IMR-90 (cell line): ENCODE data around the gene GCN1.

ENCODE experiments used
- CTCF ChIP-seq: conservative IDR thresholded peaks from 2 replicates; pipeline ENCODE4 v1.5.1; 2012; ENCODE audit warnings: mild to moderate bottlenecking, low read depth, low read length, improper control_type of control experiment
- USF2 ChIP-seq: fragments of 150-350 bp; IDR thresholded peaks from 2 replicates; pipeline ENCODE4 v1.6.1; 2017; ENCODE audit warnings: mild to moderate bottlenecking, antibody characterized with exemption, low read length, low read depth

GRCh38 chr12:120094485-120094884 lies 100.0 kb downstream of the GCN1 start:
- no peak for TF ChIP-seq USF2
- no peak for TF ChIP-seq CTCF
